K562 (cell line): ENCODE data around the gene MAN1A1. TPM values are rescaled to one million over a fixed set of nuclear protein-coding genes. Genes with fewer than 3 reads are reported as not detected.

ENCODE experiments used
- BCLAF1 ChIP-seq, 2 experiments: fragments of 450-650 bp in 1 of 2; IDR thresholded peaks; 2 replicates each; pipeline ENCODE4 v1.6.1; 2011 to 2017; ENCODE audit warnings: low read depth in 2 of 2, antibody characterized with exemption in 1 of 2, borderline replicate concordance in 1 of 2, low read length in 1 of 2, mild to moderate bottlenecking in 1 of 2, mixed read lengths in 1 of 2; ENCODE audit not compliant: control insufficient read depth in 1 of 2
- ELK1 ChIP-seq: sonication (generic); formaldehyde crosslinking; IDR thresholded peaks from 2 replicates; pipeline ENCODE4 v1.8.1; 2022; ENCODE audit warnings: missing genetic modification reagents
- ETS2 ChIP-seq: IDR thresholded peaks from 2 replicates; pipeline ENCODE4 v1.6.1; 2016; ENCODE audit warnings: borderline replicate concordance, missing genetic modification characterization, mild to moderate bottlenecking, moderate library complexity, missing compliant biosample characterization; ENCODE audit not compliant: poor library complexity, severe bottlenecking
- ETV1 ChIP-seq: fragments of 450-650 bp; conservative IDR thresholded peaks from 2 replicates; pipeline ENCODE4 v1.6.1; 2016; ENCODE audit warnings: missing genetic modification characterization, control low read depth, low read depth, missing compliant biosample characterization
- GATAD2A ChIP-seq: fragments of 450-650 bp; IDR thresholded peaks from 2 replicates; pipeline ENCODE4 v1.6.1; 2017
- GMEB1 ChIP-seq: fragments of 250-450 bp; sonication (Bioruptor Pico); IDR thresholded peaks from 2 replicates; pipeline ENCODE4 v1.4.0; 2020; ENCODE audit warnings: mild to moderate bottlenecking
- HNRNPLL ChIP-seq: fragments of 200-400 bp; formaldehyde crosslinking; IDR thresholded peaks from 2 replicates; pipeline ENCODE4 v1.6.1; 2017; ENCODE audit warnings: low read length, low read depth, mild to moderate bottlenecking; ENCODE audit not compliant: poor library complexity, severe bottlenecking
- ILF3 ChIP-seq: fragments of 450-650 bp; IDR thresholded peaks from 2 replicates; pipeline ENCODE4 v1.6.1; 2018; ENCODE audit warnings: antibody characterized with exemption, mild to moderate bottlenecking, moderate library complexity, borderline replicate concordance
- JUNB ChIP-seq: fragments of 450-650 bp; formaldehyde crosslinking; conservative IDR thresholded peaks from 2 replicates; pipeline ENCODE4 v1.4.0; 2020; ENCODE audit warnings: mild to moderate bottlenecking
- KLF1 ChIP-seq: fragments of 450-650 bp; IDR thresholded peaks from 2 replicates; pipeline ENCODE4 v1.6.1; 2016; ENCODE audit warnings: missing genetic modification characterization, missing compliant biosample characterization
- MCM5 ChIP-seq: fragments of 450-650 bp; IDR thresholded peaks from 2 replicates; pipeline ENCODE4 v1.6.1; 2016; ENCODE audit warnings: low read depth
- NFE2 ChIP-seq: IDR thresholded peaks from 2 replicates; pipeline ENCODE4 v1.6.1; 2014; ENCODE audit warnings: antibody characterized with exemption, low read depth
- SAP30 ChIP-seq: fragments of 200-600 bp; sonication (generic); IDR thresholded peaks from 2 replicates; pipeline ENCODE4 v1.6.1; 2012; ENCODE audit warnings: borderline replicate concordance, low read depth, mild to moderate bottlenecking, moderate library complexity, low read length, control low read depth, inconsistent platforms; ENCODE audit not compliant: insufficient read depth, poor library complexity, severe bottlenecking
- SMAD3 ChIP-seq: fragments of 450-650 bp; formaldehyde crosslinking; conservative IDR thresholded peaks from 2 replicates; pipeline ENCODE4 v1.4.0; 2020; ENCODE audit warnings: mild to moderate bottlenecking
- SNAPC5 ChIP-seq: fragments of 250-450 bp; sonication (Bioruptor Pico); IDR thresholded peaks from 2 replicates; pipeline ENCODE4 v1.8.0; 2021; ENCODE audit warnings: moderate library complexity, mild to moderate bottlenecking, inconsistent platforms
- TEAD1 ChIP-seq, 2 experiments: fragments of 450-650 bp in 1 of 2; sonication (generic) in 1 of 2; formaldehyde crosslinking; IDR thresholded peaks; 2 replicates each; pipeline versions ENCODE4 v1.4.0 to v1.8.0; 2020 to 2022; ENCODE audit warnings: mild to moderate bottlenecking in 2 of 2, missing genetic modification reagents in 1 of 2
- TEAD4 ChIP-seq, 2 experiments: sonication (generic) in 1 of 2; formaldehyde crosslinking in 1 of 2; IDR thresholded peaks; 2 replicates each; pipeline versions ENCODE4 v1.6.1 to v1.8.0; 2012 to 2022; ENCODE audit warnings: borderline replicate concordance in 1 of 2, inconsistent platforms in 1 of 2, low read length in 1 of 2, mild to moderate bottlenecking in 1 of 2, missing genetic modification reagents in 1 of 2
- TFAP4 ChIP-seq: sonication (generic); formaldehyde crosslinking; IDR thresholded peaks from 2 replicates; pipeline ENCODE4 v1.8.0; 2022; ENCODE audit warnings: missing genetic modification reagents, mild to moderate bottlenecking, moderate library complexity, borderline replicate concordance
- ZBTB17 ChIP-seq: fragments of 450-650 bp; formaldehyde crosslinking; IDR thresholded peaks from 2 replicates; pipeline ENCODE4 v1.4.0; 2020; ENCODE audit warnings: mild to moderate bottlenecking
- ZNF561 ChIP-seq: fragments of 450-650 bp; formaldehyde crosslinking; conservative IDR thresholded peaks from 2 replicates; pipeline ENCODE4 v1.4.0; 2020; ENCODE audit warnings: mild to moderate bottlenecking, moderate library complexity
- ZNF77 ChIP-seq: fragments of 250-450 bp; sonication (Bioruptor Pico); IDR thresholded peaks from 2 replicates; pipeline ENCODE4 v1.5.0; 2020
- polyA plus RNA-seq, 8 experiments: library from polyadenylated mRNA; depleted of rRNA in 4 of 8; stranded (reverse) in 5 of 8; unstranded in 3 of 8; fragments of >200 nt; fragmentation: Nextera tagmentation in 2 of 8; fragmentation: Illumina TruSeq in 1 of 8; extraction: Ambion mirVana in 2 of 8; extraction: Trizol in 1 of 8; gene quantifications; 2 replicates each; pipeline versions ENCODE4 v1.2.1 to v1.2.3, GENCODE V29; 2011 to 2014; ENCODE audit warnings: inconsistent platforms in 1 of 8, missing spikeins in 1 of 8
- total RNA-seq, 7 experiments: library from RNA; depleted of rRNA in 6 of 7; stranded (reverse); fragments of >200 nt in 6 of 7; fragmentation: Illumina TruSeq in 2 of 7; extraction: Trizol in 2 of 7; gene quantifications; 2 replicates each; pipeline versions ENCODE4 v1.2.1 to v1.2.3, GENCODE V29; 2011 to 2021; ENCODE audit warnings: low replicate concordance in 1 of 7

Gene MAN1A1
- total and polyA plus RNA-seq, 9 of the 15 experiments (the other 6 are each of a cell fraction or from before 2014, with no cell fraction given), result 24.5 to 78.4 (median 59.7) TPM

- TF ChIP-seq TFAP4 (CRISPR knock-in tag), result no peak
- no peak for TF ChIP-seq ZNF561 (CRISPR knock-in tag)
- TF ChIP-seq BCLAF1 (IDR thresholded peaks at IDR 0.05; ENCODE audit: borderline replicate concordance in 1 of 2, control insufficient read depth in 1 of 2, low read depth in 2 of 2, low read length in 1 of 2), result no peak
- TF ChIP-seq MCM5, result no peak
- TF ChIP-seq ILF3, result no peak
- peak; percentile 53 for TF ChIP-seq TEAD4 (IDR thresholded peaks at IDR 0.05; ENCODE audit: low read length)
- TF ChIP-seq TEAD4 (CRISPR knock-in tag; IDR thresholded peaks at IDR 0.05; ENCODE audit: borderline replicate concordance), result no peak
- TF ChIP-seq ZBTB17 (CRISPR knock-in tag), result no peak; the same call in 1 of the 2 replicates
- peak; percentile 65; the same call in 1 of the 2 replicates for TF ChIP-seq GATAD2A
- peak; percentile 95 for TF ChIP-seq NFE2
- TF ChIP-seq TEAD1 (CRISPR knock-in tag; IDR thresholded peaks at IDR 0.05), result peak in 1 of 2 experiments; percentile 14; a peak in 1 of 4 replicates
- no peak for TF ChIP-seq HNRNPLL
- no peak for TF ChIP-seq ELK1 (CRISPR knock-in tag)
- TF ChIP-seq GMEB1, result no peak
- TF ChIP-seq SAP30, result no peak
- TF ChIP-seq JUNB, result peak; percentile 97
- TF ChIP-seq ZNF77, result no peak
- TF ChIP-seq KLF1 (tag), result no peak
- TF ChIP-seq ETV1 (tag), result peak; percentile 56; the same call in 1 of the 2 replicates
- TF ChIP-seq ETS2 (tag), result no peak
- no peak for TF ChIP-seq SMAD3
- TF ChIP-seq SNAPC5 (CRISPR knock-in tag), result no peak
Observed at GRCh38 chr6:119308048-119308570, 41.5 kb downstream of the MAN1A1 start (continued).
